ENCODE results near the gene CDH23.

The CDH23 gene

GRCh38 chr10:71845410-71846405 lies 449.0 kb downstream of the CDH23 start:
- no peak overlapping the region for H3K4me3 ChIP-seq (ENCODE audit: low read length)
- no peak for TF ChIP-seq CTCF (conservative IDR thresholded peaks at IDR 0.05; ENCODE audit: low read depth, low read length)
- no peak for DNase-seq (ENCODE audit: low read depth)

GRCh38 chr10:71846816-71847215 lies 450.1 kb downstream of the CDH23 start:
- H3K4me3 ChIP-seq (ENCODE audit: low read length), result peak overlapping the region; percentile 2
- no peak for DNase-seq (ENCODE audit: low read depth)
- no peak for TF ChIP-seq CTCF (conservative IDR thresholded peaks at IDR 0.05; ENCODE audit: low read depth, low read length)

- no peak for DNase-seq (ENCODE audit: low read depth)
- peak overlapping the region; percentile 99 for H3K4me3 ChIP-seq (ENCODE audit: low read length)
- no peak for TF ChIP-seq CTCF (conservative IDR thresholded peaks at IDR 0.05; ENCODE audit: low read depth, low read length)
These were observed 450.7 kb downstream of the CDH23 start for GRCh38 chr10:71847418-71847817.

GRCh38 chr10:71848325-71849275 lies 451.9 kb downstream of the CDH23 start:
- no peak for DNase-seq (ENCODE audit: low read depth)
- H3K4me3 ChIP-seq (ENCODE audit: low read length), result peak overlapping the region; percentile 99
- TF ChIP-seq CTCF (conservative IDR thresholded peaks at IDR 0.05; ENCODE audit: low read depth, low read length), result no peak

GRCh38 chr10:71849461-71849908 lies 452.8 kb downstream of the CDH23 start:
- no peak for DNase-seq (ENCODE audit: low read depth)

More at GRCh38 chr10:71849461-71849908, 452.8 kb downstream of the CDH23 start:
- TF ChIP-seq CTCF (conservative IDR thresholded peaks at IDR 0.05; ENCODE audit: low read depth, low read length), result no peak
- peak overlapping the region; percentile 99 for H3K4me3 ChIP-seq (ENCODE audit: low read length)

Measured in retinal pigment epithelial cell (primary cell).